B cell (primary cell): ENCODE results near the gene SH3TC1.

Experiments
- EZH2 ChIP-seq: IDR thresholded peaks from 2 replicates; pipeline ENCODE4 v1.6.1; 2012; ENCODE audit warnings: borderline replicate concordance, low read depth, mild to moderate bottlenecking, moderate library complexity, low read length; ENCODE audit not compliant: insufficient read depth, poor library complexity, severe bottlenecking
- TF ChIP-seq, protein P1 (sequence below): fragments of 200-600 bp; IDR thresholded peaks from one replicate; pipeline ENCODE4 v1.8.0; 2022; ENCODE audit warnings: antibody characterized with exemption, mild to moderate bottlenecking

DNA sequence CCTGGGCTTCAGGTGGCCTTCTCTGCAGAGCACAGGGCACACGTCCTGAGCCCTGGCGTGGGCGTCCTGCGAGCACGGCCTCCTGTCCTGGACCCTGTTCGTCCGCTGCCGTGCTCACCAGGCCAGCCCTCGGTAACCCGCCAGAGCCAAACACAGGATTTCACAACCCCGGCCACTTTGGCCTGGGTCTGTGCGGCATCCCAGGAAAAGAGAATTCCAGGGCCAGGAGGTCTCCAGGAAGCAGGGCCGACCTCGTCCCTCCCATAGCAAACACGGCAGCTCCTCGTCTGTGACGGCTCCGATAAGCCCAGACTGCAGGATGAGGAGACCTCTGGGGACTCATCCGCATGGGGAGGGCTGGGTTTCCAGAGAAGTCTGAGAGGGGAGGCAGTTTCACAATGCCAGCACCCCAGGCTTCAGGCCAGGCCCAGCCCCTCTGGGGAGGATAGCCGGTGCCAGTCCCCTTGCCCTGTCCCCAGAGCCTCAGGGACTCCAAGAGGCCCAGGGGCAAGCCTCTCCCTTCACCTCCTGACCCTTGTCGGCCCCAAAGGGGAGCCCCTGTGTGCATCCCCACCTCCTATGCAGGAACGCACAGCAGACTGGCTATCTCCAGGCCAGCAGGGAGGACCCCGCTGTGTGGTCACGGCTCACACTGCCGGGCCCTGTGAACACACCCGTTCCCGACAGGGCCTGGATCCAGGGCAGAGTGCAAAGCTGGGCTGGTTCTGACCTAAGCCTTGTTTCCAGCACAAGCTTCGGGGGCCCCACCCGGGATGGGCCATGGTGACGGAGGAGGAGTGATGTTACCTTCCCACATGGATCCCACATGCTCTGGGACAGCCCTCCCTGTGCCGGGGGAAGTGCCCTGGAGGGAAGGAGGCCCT lies 48.2 kb downstream of the SH3TC1 start:
- TF ChIP-seq, protein P1, sequence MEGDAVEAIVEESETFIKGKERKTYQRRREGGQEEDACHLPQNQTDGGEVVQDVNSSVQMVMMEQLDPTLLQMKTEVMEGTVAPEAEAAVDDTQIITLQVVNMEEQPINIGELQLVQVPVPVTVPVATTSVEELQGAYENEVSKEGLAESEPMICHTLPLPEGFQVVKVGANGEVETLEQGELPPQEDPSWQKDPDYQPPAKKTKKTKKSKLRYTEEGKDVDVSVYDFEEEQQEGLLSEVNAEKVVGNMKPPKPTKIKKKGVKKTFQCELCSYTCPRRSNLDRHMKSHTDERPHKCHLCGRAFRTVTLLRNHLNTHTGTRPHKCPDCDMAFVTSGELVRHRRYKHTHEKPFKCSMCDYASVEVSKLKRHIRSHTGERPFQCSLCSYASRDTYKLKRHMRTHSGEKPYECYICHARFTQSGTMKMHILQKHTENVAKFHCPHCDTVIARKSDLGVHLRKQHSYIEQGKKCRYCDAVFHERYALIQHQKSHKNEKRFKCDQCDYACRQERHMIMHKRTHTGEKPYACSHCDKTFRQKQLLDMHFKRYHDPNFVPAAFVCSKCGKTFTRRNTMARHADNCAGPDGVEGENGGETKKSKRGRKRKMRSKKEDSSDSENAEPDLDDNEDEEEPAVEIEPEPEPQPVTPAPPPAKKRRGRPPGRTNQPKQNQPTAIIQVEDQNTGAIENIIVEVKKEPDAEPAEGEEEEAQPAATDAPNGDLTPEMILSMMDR: no peak
- no peak for TF ChIP-seq EZH2
